ENCODE data around the gene MFSD8. TPM values are rescaled to one million over a fixed set of nuclear protein-coding genes. Genes with fewer than 3 reads are reported as not detected.
"Not testable (repeated sequence)": the region's sequence is repeated elsewhere in the genome, so short reads cannot be mapped to it uniquely, and the experiment has no call there.

The MFSD8 gene
- total RNA-seq, 1 donor from 2014 or later: 16.5 TPM

DNA sequence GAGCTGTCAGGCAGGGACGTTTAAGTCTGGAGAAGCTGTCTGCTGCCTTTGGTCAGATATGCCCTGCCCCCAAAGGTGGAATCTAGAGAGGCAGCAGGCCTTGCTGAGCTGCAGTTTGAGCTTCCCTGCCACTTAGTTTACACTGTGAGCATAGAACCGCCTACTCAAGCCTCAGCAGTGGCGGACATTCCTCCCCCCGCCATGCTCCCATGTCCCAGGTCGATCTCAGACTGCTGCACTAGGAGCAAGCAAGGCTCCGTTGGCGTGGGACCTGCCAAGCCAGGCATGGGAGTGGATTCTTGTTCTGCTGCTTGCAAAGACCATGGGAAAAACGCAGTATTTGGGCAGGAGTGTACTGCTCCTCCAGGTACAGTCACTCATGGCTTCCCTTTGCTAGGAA, 59.9 kb downstream of the MFSD8 start:
- peaks cover 7% of the 10 kb centered on the region for H3K36me3 Mint-ChIP-seq (ENCODE audit: unreplicated experiment)
- H3K27me3 Mint-ChIP-seq (ENCODE audit: unreplicated experiment): no peaks in the 10 kb centered on the region
- no peak overlapping the region for H3K4me3 Mint-ChIP-seq (ENCODE audit: unreplicated experiment)
- DNase-seq (ENCODE audit: extremely low spot score, unreplicated experiment): no peak
- no peak overlapping the region for H3K27ac Mint-ChIP-seq (ENCODE audit: unreplicated experiment)
- no peaks in the 10 kb centered on the region for H3K4me1 Mint-ChIP-seq (ENCODE audit: unreplicated experiment)
- TF ChIP-seq, protein P1, sequence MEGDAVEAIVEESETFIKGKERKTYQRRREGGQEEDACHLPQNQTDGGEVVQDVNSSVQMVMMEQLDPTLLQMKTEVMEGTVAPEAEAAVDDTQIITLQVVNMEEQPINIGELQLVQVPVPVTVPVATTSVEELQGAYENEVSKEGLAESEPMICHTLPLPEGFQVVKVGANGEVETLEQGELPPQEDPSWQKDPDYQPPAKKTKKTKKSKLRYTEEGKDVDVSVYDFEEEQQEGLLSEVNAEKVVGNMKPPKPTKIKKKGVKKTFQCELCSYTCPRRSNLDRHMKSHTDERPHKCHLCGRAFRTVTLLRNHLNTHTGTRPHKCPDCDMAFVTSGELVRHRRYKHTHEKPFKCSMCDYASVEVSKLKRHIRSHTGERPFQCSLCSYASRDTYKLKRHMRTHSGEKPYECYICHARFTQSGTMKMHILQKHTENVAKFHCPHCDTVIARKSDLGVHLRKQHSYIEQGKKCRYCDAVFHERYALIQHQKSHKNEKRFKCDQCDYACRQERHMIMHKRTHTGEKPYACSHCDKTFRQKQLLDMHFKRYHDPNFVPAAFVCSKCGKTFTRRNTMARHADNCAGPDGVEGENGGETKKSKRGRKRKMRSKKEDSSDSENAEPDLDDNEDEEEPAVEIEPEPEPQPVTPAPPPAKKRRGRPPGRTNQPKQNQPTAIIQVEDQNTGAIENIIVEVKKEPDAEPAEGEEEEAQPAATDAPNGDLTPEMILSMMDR (IDR thresholded peaks at IDR 0.05): no peak
- peaks cover 21% of the 10 kb centered on the region for H3K9me3 Mint-ChIP-seq (ENCODE audit: unreplicated experiment)

DNA sequence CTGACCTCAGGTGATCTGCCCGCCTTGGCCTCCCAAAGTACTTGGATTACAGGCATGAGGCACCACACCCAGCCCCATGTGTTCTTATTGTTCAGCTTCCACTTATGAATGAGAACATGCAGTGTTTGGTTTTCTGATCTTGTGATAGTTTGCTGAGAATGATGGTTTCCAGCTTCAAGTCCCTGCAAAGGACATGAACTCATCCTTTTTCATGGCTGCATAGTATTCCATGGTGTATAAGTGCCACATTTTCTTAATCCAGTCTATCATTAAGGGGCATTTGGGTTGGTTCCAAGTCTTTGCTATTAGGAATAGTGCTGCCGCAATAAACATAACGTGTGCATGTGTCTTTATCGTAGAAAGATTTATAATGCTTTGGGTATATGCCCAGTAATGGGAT, 65.3 kb downstream of the MFSD8 start:
- H3K27ac Mint-ChIP-seq (ENCODE audit: unreplicated experiment); H3K4me1 Mint-ChIP-seq (ENCODE audit: unreplicated experiment); H3K4me3 Mint-ChIP-seq (ENCODE audit: unreplicated experiment); H3K36me3 Mint-ChIP-seq (ENCODE audit: unreplicated experiment); DNase-seq (ENCODE audit: extremely low spot score, unreplicated experiment); H3K27me3 Mint-ChIP-seq (ENCODE audit: unreplicated experiment): not testable (repeated sequence)
- peaks cover 21% of the 10 kb centered on the region for H3K9me3 Mint-ChIP-seq (ENCODE audit: unreplicated experiment)

DNA sequence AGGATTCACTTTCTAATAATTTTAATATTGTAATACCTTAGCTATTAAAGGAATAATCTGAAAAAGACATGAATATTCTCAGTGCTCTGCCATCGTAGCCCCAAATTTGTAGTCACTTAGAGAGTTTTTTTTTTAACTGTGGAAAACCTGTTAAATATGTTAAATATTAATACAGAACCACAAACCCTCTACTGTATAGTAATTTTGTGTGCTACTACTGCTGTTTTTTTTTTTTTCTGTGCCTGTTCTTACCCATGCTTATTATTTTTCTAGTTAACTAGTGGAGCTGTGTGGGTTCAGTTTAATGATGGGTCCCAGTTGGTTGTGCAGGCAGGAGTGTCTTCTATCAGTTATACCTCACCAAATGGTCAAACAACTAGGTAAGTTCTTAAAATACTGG, 68.4 kb downstream of the MFSD8 start:
- Mint-ChIP-seq H3K9me3 (ENCODE audit: unreplicated experiment) (peaks cover 5% of the 10 kb centered on the region), H3K36me3 (ENCODE audit: unreplicated experiment) (peaks cover 7% of the 10 kb centered on the region), H3K4me1 (ENCODE audit: unreplicated experiment) (peaks cover 3% of the 10 kb centered on the region), H3K27me3 (ENCODE audit: unreplicated experiment) (no peaks in the 10 kb centered on the region), H3K4me3 (ENCODE audit: unreplicated experiment) (no peak overlapping the region), H3K27ac (ENCODE audit: unreplicated experiment) (no peak overlapping the region)
- TF ChIP-seq, protein P1 (IDR thresholded peaks at IDR 0.05): no peak
- DNase-seq (ENCODE audit: extremely low spot score, unreplicated experiment): no peak

DNA sequence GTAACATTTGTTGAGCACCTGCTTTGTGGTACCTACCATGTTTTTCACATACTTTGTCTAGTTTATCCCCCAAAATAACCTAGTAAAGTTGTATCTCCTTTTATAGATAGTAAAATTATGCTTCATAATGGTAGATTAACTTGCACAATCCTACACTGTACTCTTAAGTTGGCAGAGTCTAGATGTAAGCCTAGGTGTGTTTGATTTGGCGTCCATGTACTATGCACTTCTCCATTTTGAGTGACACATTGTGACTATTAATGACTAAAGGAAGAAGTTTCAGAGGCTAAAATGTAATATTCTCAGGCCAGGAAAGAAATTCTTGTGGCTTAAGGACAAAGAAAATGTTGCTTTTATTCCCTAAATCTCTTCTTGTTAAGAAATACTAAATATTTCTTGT, 68.9 kb downstream of the MFSD8 start:
- TF ChIP-seq, protein P1 (IDR thresholded peaks at IDR 0.05): no peak
- H3K4me1 Mint-ChIP-seq (ENCODE audit: unreplicated experiment): peaks cover 3% of the 10 kb centered on the region
- peaks cover 3% of the 10 kb centered on the region for H3K36me3 Mint-ChIP-seq (ENCODE audit: unreplicated experiment)
- DNase-seq (ENCODE audit: extremely low spot score, unreplicated experiment): no peak
- H3K9me3 Mint-ChIP-seq (ENCODE audit: unreplicated experiment): peaks cover under 1% of the 10 kb centered on the region
- no peak overlapping the region for H3K4me3 Mint-ChIP-seq (ENCODE audit: unreplicated experiment)
- H3K27ac Mint-ChIP-seq (ENCODE audit: unreplicated experiment): no peak overlapping the region
- H3K27me3 Mint-ChIP-seq (ENCODE audit: unreplicated experiment): no peaks in the 10 kb centered on the region

DNA sequence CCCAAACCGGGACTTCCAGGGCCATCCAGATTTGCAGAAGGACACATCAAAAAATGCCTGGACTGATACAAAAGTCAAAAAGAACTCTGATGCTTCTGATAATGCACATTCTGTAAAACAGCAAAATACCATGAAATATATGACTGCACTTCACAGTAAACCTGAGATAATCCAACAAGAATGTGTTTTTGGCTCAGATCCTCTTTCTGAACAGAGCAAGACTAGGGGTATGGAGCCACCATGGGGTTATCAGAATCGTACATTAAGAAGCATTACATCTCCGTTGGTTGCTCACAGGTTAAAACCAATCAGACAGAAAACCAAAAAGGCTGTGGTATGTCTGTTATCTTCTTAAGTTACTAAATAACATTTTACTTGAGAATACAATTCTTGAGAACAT, 75.1 kb downstream of the MFSD8 start:
- no peak for DNase-seq (ENCODE audit: extremely low spot score, unreplicated experiment)
- Mint-ChIP-seq H3K27me3 (ENCODE audit: unreplicated experiment) (no peaks in the 10 kb centered on the region), H3K4me1 (ENCODE audit: unreplicated experiment) (peaks cover 22% of the 10 kb centered on the region), H3K27ac (ENCODE audit: unreplicated experiment) (peak overlapping the region; percentile 27), H3K36me3 (ENCODE audit: unreplicated experiment) (peaks cover 7% of the 10 kb centered on the region), H3K9me3 (ENCODE audit: unreplicated experiment) (no peaks in the 10 kb centered on the region), H3K4me3 (ENCODE audit: unreplicated experiment) (no peak overlapping the region)
- TF ChIP-seq, protein P1 (IDR thresholded peaks at IDR 0.05): no peak

DNA sequence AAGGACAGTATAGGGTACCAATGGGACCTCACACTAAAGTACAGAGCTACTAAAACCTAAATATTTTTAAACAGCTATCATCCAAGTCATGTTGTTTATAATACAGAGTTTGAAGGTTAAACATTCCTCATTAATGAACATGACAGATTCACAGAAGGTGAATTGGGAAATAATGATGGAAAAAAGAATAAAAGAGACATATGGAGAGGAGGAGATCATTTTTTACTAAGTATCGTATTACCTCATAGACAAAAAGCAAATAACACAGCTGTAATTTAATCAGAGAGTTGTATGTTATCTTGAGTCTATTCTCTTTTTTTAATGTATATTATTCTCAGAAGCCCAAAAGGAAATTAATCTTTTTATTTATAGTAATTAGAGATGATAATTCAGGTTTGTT, 76.4 kb downstream of the MFSD8 start:
- H3K27me3 Mint-ChIP-seq (ENCODE audit: unreplicated experiment): no peaks in the 10 kb centered on the region

More for the DNA sequence above, 76.4 kb downstream of the MFSD8 start:
- Mint-ChIP-seq H3K9me3 (ENCODE audit: unreplicated experiment) (no peaks in the 10 kb centered on the region), H3K27ac (ENCODE audit: unreplicated experiment) (peak overlapping the region; percentile 50), H3K4me1 (ENCODE audit: unreplicated experiment) (peaks cover 22% of the 10 kb centered on the region), H3K36me3 (ENCODE audit: unreplicated experiment) (peaks cover 7% of the 10 kb centered on the region), H3K4me3 (ENCODE audit: unreplicated experiment) (no peak overlapping the region)
- TF ChIP-seq, protein P1 (IDR thresholded peaks at IDR 0.05): no peak
- no peak for DNase-seq (ENCODE audit: extremely low spot score, unreplicated experiment)

All from osteocyte (in vitro differentiated cells).